Uterine smooth muscle cell (primary cell): ENCODE data around the gene HNRNPA2B1. TPM values are rescaled to one million over a fixed set of nuclear protein-coding genes. Genes with fewer than 3 reads are reported as not detected.

Source experiments
- total RNA-seq: library from RNA; depleted of rRNA; stranded (reverse); fragments of >200 nt; gene quantifications from 2 replicates; pipeline ENCODE4 v1.2.3, GENCODE V29; 2014

HNRNPA2B1 gene
- total RNA-seq: 92.5 and 175 TPM in 2 replicates

DNA sequence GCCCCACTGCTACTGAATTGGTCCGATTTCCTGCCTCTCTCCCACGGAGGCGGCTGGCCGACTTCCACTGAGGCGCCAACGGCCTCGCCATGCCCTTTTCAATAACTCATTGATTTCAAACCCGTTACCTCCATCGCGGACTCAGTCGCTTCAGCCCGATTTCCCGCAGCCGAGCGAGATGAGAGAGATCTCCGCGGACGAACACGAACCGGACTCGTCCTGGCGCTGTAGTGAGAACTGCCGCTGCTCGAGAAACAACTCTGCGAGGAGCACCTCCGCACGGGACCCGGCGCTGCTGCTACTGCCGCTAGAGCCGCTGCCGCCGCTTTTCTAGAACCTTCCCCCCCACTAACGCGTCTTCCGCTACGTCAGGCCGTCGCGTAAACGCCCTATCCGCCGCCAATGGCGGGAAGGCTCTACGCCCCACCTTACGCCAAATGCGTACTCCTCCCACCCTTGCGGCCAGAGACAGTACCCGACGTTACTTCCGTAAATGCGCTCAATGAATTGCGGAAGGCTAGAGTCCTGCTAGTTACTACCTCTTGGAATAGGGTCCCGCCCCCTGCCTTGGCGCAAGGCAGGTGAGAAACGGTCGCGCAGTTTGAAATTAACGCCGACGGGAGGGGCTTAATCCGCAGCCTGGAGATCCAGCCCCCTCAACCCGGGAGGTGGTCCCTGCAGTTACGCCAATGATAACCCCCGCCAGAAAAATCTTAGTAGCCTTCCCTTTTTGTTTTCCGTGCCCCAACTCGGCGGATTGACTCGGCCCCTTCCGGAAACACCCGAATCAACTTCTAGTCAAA lies at the start of gene HNRNPA2B1:
HNRNPA2B1 (minus strand) TSS at position 303 of the 803 bp plus-strand sequence; CDS start at position 134, 169 bp downstream.

DNA sequence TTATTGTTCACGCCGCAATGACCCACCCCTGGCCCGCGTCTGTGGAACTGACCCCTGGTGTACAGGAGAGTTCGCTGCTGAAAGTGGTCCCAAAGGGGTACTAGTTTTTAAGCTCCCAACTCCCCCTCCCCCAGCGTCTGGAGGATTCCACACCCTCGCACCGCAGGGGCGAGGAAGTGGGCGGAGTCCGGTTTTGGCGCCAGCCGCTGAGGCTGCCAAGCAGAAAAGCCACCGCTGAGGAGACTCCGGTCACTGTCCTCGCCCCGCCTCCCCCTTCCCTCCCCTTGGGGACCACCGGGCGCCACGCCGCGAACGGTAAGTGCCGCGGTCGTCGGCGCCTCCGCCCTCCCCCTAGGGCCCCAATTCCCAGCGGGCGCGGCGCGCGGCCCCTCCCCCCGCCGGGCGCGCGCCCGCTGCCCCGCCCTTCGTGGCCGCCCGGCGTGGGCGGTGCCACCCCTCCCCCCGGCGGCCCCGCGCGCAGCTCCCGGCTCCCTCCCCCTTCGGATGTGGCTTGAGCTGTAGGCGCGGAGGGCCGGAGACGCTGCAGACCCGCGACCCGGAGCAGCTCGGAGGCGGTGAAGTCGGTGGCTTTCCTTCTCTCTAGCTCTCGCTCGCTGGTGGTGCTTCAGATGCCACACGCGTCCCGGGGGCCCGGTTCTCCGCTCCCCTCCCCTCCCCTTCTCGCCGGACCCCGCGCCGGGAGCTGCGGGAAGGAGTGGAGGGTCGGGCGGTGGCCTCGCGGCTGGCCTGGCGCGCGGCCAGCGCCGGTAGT lies 887 bp upstream of the HNRNPA2B1 start, which contains the start of gene CBX3:
CBX3 (plus strand) TSS at position 499 of the 772 bp plus-strand sequence. CDS start 1,254 bp downstream, outside the sequence.

DNA sequence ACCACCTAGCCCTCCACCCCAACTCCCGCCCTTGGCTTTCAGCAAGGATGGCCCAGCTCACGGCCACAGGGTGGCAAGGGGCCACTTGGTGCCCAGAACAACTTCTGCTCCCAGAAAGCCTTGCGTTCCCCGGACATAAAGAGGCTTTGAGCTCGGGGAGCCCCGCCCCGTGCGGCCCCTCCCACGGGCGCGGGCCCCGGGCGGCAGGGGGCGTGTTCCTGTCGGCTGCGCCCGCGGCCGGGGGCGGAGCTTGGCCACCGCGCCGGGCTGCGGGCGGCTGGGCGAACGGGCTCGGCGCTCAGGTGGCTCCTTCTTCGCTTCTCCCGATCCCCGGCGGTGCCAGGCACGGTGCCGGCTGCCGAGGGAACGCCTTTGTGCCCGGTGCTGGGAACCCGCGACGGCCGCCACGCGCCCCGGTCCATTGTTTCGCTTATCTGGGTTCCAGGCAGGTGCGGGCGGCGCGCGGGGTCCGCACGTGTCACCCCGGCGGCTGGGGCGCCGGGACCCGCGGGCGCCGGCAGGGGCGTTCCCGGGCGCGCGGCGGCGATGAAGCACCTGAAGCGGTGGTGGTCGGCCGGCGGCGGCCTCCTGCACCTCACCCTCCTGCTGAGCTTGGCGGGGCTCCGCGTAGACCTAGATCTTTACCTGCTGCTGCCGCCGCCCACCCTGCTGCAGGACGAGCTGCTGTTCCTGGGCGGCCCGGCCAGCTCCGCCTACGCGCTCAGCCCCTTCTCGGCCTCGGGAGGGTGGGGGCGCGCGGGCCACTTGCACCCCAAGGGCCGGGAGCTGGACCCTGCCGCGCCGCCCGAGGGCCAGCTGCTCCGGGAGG lies 48.4 kb downstream of the HNRNPA2B1 start, which contains the start of gene NFE2L3:
NFE2L3 (plus strand) TSS at position 246 of the 829 bp plus-strand sequence; CDS start at position 547, 301 bp downstream.

Other genes starting within 250 kb of the HNRNPA2B1 start
- gene NFE2L3, start 48.5 kb downstream of the HNRNPA2B1 start, total RNA-seq: 2.9 and 5.2 TPM in 2 replicates
- gene CBX3, start 999 bp upstream of the HNRNPA2B1 start, total RNA-seq: 138 and 180 TPM in 2 replicates
- gene SNX10, start 91.1 kb upstream of the HNRNPA2B1 start, total RNA-seq: 4.9 and 6.1 TPM in 2 replicates